Endothelial cell of umbilical vein (primary cell): ENCODE measurements around the gene SNAPIN. TPM values are rescaled to one million over a fixed set of nuclear protein-coding genes. Genes with fewer than 3 reads are reported as not detected.

ENCODE experiments used
- BruUV-seq: library from RNA; stranded (reverse); fragments of 400-500 nt; replicated peaks from 2 replicates; lab custom pipeline; 2021; lab: Mats Ljungman, UMichigan
- CTCF ChIA-PET: fragments of 300-600, 350-600 bp; sonication (Branson Sonifier 250); formaldehyde crosslinking; loops from one replicate; lab custom pipeline; 2021; ENCODE audit warnings: antibody characterized with exemption, inconsistent platforms; lab: Charles Lee
- POLR2A ChIA-PET: fragments of 300-600, 350-600 bp; sonication (Branson Sonifier 250); formaldehyde crosslinking; loops from one replicate; lab custom pipeline; 2021; ENCODE audit warnings: antibody characterized with exemption, inconsistent platforms; lab: Charles Lee
- DNase-seq: peaks from one replicate; pipeline ENCODE4 v3.0.0-alpha.2; 2011; ENCODE audit warnings: low read depth, low spot score
- FAIRE-seq: peaks from 2 replicates; lab custom pipeline; 2011; peaks lifted over from hg19 to GRCh38; lab: Jason Lieb, UNC
- H2AFZ ChIP-seq: 2 replicates; pipeline ENCODE4 v1.6.0; 2012; ENCODE audit warnings: low read depth, low read length, control low read depth, inconsistent platforms
- H3K27ac ChIP-seq: 2 replicates; pipeline ENCODE4 v1.5.1; 2011; ENCODE audit warnings: low read depth, mild to moderate bottlenecking, control low read depth, low read length, moderate library complexity; ENCODE audit not compliant: insufficient read depth
- H3K27me3 ChIP-seq, 2 experiments: 2 replicates each; pipeline versions ENCODE4 v1.6.0 to v1.6.1; 2011; ENCODE audit warnings: low read length in 2 of 2, mixed read lengths in 1 of 2; ENCODE audit not compliant: control insufficient read depth in 2 of 2, insufficient read depth in 2 of 2
- H3K36me3 ChIP-seq, 2 experiments: 2 replicates in 1 of 2; 3 replicates in 1 of 2; pipeline ENCODE4 v1.5.1; 2011; ENCODE audit warnings: low read length in 2 of 2, mild to moderate bottlenecking in 1 of 2, moderate library complexity in 1 of 2; ENCODE audit not compliant: control insufficient read depth in 2 of 2, insufficient read depth in 2 of 2; ENCODE audit errors: extremely low read depth in 1 of 2
- H3K4me1 ChIP-seq: 3 replicates; pipeline ENCODE4 v1.5.1; 2011; ENCODE audit warnings: mild to moderate bottlenecking, low read length; ENCODE audit not compliant: control insufficient read depth, insufficient read depth; ENCODE audit errors: extremely low read depth
- H3K4me2 ChIP-seq: 2 replicates; pipeline ENCODE4 v1.6.1; 2011; ENCODE audit warnings: low read length, control low read depth, mixed read lengths; ENCODE audit not compliant: insufficient read depth
- H3K4me3 ChIP-seq, 3 experiments: fragments of 200-600 bp in 1 of 3; sonication (generic), shearing (Covaris generic) in 1 of 3; replicated peaks in 1 of 3; 2 replicates each; pipeline ENCODE4 v1.5.1; 2011 to 2016; ENCODE audit warnings: control low read depth in 3 of 3, low read length in 3 of 3, mild to moderate bottlenecking in 2 of 3, inconsistent platforms in 1 of 3, low read depth in 1 of 3, moderate library complexity in 1 of 3; ENCODE audit not compliant: insufficient read depth in 1 of 3
- H3K79me2 ChIP-seq: 2 replicates; pipeline ENCODE4 v1.6.0; 2012; ENCODE audit warnings: low read length, inconsistent platforms; ENCODE audit not compliant: control insufficient read depth, insufficient read depth
- H3K9ac ChIP-seq: replicated peaks from 2 replicates; pipeline ENCODE3; 2011; ENCODE audit warnings: low read length, control low read depth; ENCODE audit not compliant: insufficient read depth; ENCODE audit errors: extremely low read depth
- H3K9me1 ChIP-seq: replicated peaks from 3 replicates; pipeline ENCODE4 v1.6.0; 2011; ENCODE audit warnings: mild to moderate bottlenecking, low read length; ENCODE audit not compliant: control insufficient read depth, insufficient read depth; ENCODE audit errors: extremely low read depth
- H3K9me3 ChIP-seq: replicated peaks from 2 replicates; pipeline ENCODE4 v1.5.1; 2012; ENCODE audit warnings: low read length, inconsistent platforms; ENCODE audit not compliant: control insufficient read depth, insufficient read depth
- H4K20me1 ChIP-seq: replicated peaks from 2 replicates; pipeline ENCODE3; 2011; ENCODE audit warnings: mild to moderate bottlenecking, low read length; ENCODE audit not compliant: control insufficient read depth, insufficient read depth; ENCODE audit errors: extremely low read depth
- EZH2 ChIP-seq: IDR thresholded peaks from 2 replicates; pipeline ENCODE4 v1.6.1; 2012; ENCODE audit warnings: borderline replicate concordance, low read depth, mild to moderate bottlenecking, moderate library complexity, low read length, inconsistent platforms; ENCODE audit not compliant: severe bottlenecking
- FOS ChIP-seq: IDR thresholded peaks from 2 replicates; pipeline ENCODE4 v1.6.1; 2011; ENCODE audit warnings: mild to moderate bottlenecking, low read length, moderate library complexity, borderline replicate concordance; ENCODE audit not compliant: insufficient read depth
- GATA2 ChIP-seq: IDR thresholded peaks from 2 replicates; pipeline ENCODE4 v1.7.0; 2011; ENCODE audit warnings: low read depth, mild to moderate bottlenecking, moderate library complexity, mixed read lengths, low read length; ENCODE audit not compliant: insufficient read length, insufficient read depth
- JUN ChIP-seq: IDR thresholded peaks from 2 replicates; pipeline ENCODE4 v1.6.1; 2011; ENCODE audit warnings: borderline replicate concordance, low read depth; ENCODE audit not compliant: insufficient read length, insufficient read depth
- MYC ChIP-seq: IDR thresholded peaks from one replicate; pipeline ENCODE4 v1.6.1; 2011; ENCODE audit warnings: mild to moderate bottlenecking, low read depth, low read length
- POLR2A ChIP-seq: IDR thresholded peaks from 2 replicates; pipeline ENCODE4 v1.6.1; 2012; ENCODE audit warnings: low read depth, mild to moderate bottlenecking, control low read depth, low read length
- POLR2AphosphoS5 ChIP-seq: IDR thresholded peaks from 2 replicates; pipeline ENCODE4 v1.6.1; 2012; ENCODE audit warnings: low read depth, mild to moderate bottlenecking, control low read depth, low read length, moderate library complexity; ENCODE audit not compliant: insufficient read depth
- dilution Hi-C: fragments of 300-500 bp; cut with MboI; formaldehyde crosslinking; loops from one replicate; pipeline ENCODE4 v1.15.0; 2019; ENCODE audit warnings: low sequenced_read_pairs; ENCODE audit not compliant: extremely low pct_ligation_motif_present
- intact Hi-C: fragments of 100-400 bp; cut with micrococcal nuclease; formaldehyde crosslinking; loops from one replicate; pipeline ENCODE4 v1.10.0; 2022
- polyA plus RNA-seq, 4 experiments: library from polyadenylated mRNA; depleted of rRNA in 3 of 4; stranded (reverse) in 3 of 4; unstranded in 1 of 4; fragments of >200 nt; gene quantifications; 2 replicates each; pipeline versions ENCODE4 v1.2.1 to v1.2.3, GENCODE V29; 2011 to 2012; ENCODE audit warnings: missing spikeins in 1 of 4
- total RNA-seq: library from RNA; stranded (reverse); gene quantifications from 2 replicates; pipeline ENCODE4 v1.2.3, GENCODE V29; 2021
- TF ChIP-seq, protein P1 (sequence below), 2 donors: IDR thresholded peaks; 1 replicate in 1 of 2; 2 replicates in 1 of 2; pipeline ENCODE4 v1.5.1; 2011; ENCODE audit warnings: low read length in 2 of 2, mild to moderate bottlenecking in 2 of 2, moderate library complexity in 2 of 2, control low read depth in 1 of 2, inconsistent platforms in 1 of 2, low read depth in 1 of 2; ENCODE audit not compliant: insufficient read depth in 1 of 2; ENCODE audit errors: extremely low read depth in 1 of 2
- TF ChIP-seq, protein P2 (sequence below): IDR thresholded peaks from 2 replicates; pipeline ENCODE4 v1.6.1; 2011; ENCODE audit not compliant: insufficient read depth, insufficient read length

The SNAPIN gene
- total and polyA plus RNA-seq, 2 donors (not counting 3 experiments of a cell fraction or from before 2014, with no cell fraction given) = 36.8 to 55.1 TPM

GRCh38 chr1:153616144-153616916, 42.2 kb upstream of the SNAPIN start, which contains the start of gene S100A14:
S100A14 (minus strand) TSS chr1:153616325; CDS start chr1:153615858, 467 bp downstream.
- TF ChIP-seq POLR2AphosphoS5 (no peak), MYC (no peak), JUN (no peak), POLR2A (no peak), GATA2 (no peak), FOS (no peak), EZH2 (no peak)
- TF ChIP-seq, protein P1, sequence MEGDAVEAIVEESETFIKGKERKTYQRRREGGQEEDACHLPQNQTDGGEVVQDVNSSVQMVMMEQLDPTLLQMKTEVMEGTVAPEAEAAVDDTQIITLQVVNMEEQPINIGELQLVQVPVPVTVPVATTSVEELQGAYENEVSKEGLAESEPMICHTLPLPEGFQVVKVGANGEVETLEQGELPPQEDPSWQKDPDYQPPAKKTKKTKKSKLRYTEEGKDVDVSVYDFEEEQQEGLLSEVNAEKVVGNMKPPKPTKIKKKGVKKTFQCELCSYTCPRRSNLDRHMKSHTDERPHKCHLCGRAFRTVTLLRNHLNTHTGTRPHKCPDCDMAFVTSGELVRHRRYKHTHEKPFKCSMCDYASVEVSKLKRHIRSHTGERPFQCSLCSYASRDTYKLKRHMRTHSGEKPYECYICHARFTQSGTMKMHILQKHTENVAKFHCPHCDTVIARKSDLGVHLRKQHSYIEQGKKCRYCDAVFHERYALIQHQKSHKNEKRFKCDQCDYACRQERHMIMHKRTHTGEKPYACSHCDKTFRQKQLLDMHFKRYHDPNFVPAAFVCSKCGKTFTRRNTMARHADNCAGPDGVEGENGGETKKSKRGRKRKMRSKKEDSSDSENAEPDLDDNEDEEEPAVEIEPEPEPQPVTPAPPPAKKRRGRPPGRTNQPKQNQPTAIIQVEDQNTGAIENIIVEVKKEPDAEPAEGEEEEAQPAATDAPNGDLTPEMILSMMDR (IDR thresholded peaks at IDR 0.05; ENCODE audit: extremely low read depth in 1 of 2, insufficient read depth in 1 of 2, low read depth in 1 of 2, low read length in 2 of 2) = no peak
- TF ChIP-seq, protein P2, sequence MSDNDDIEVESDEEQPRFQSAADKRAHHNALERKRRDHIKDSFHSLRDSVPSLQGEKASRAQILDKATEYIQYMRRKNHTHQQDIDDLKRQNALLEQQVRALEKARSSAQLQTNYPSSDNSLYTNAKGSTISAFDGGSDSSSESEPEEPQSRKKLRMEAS = no peak
- no peaks in the 10 kb centered on the region for H3K9me3 ChIP-seq
- peaks cover 0 to 6% of the 10 kb centered on the region in 2 experiments for H3K36me3 ChIP-seq
- no peak within 1 kb of the TSS for H3K4me3 ChIP-seq
- no peak within 1 kb of the TSS for H3K27ac ChIP-seq
- ChIA-PET POLR2A (interaction anchor here (0.6 to 4.9 kb wide), 4 partner anchors 11 to 18 kb away, joined by 3 to 27 read pairs (median 8); partner anchors contain the start of genes CHTOP and S100A13), CTCF (interaction anchor here (1.0 to 6.0 kb wide), 9 partner anchors 8 to 106 kb away, joined by 4 to 121 read pairs (median 11); partner anchors contain the start of genes S100A1, S100A13 and S100A6)
- H3K9ac ChIP-seq = no peak within 1 kb of the TSS
- FAIRE-seq (no peak), DNase-seq (no peak)
- intact Hi-C loops = no loop called here
- no peaks in the 10 kb centered on the region for H4K20me1 ChIP-seq
- BruUV-seq = no TSS peak
- no peak within 1 kb of the TSS for H3K4me2 ChIP-seq
- no peaks in the 10 kb centered on the region for H3K9me1 ChIP-seq
- H3K27me3 ChIP-seq = no peaks in the 10 kb centered on the region
- H2AFZ ChIP-seq = no peak within 1 kb of the TSS
- H3K4me1 ChIP-seq = no peaks in the 10 kb centered on the region
- dilution Hi-C loops = no loop called here
- H3K79me2 ChIP-seq = peaks cover 17% of the 10 kb centered on the region
